GM21360 (cell line): ENCODE data around the gene PREP.
"Not testable (repeated sequence)": the region's sequence is repeated elsewhere in the genome, so short reads cannot be mapped to it uniquely, and the experiment has no call there.

Experiments used
- ATAC-seq: cut with Tn5 transposase; IDR thresholded peaks from one replicate; pipeline ENCODE4 v1.9.1; 2021; ENCODE audit warnings: mild to moderate bottlenecking, moderate library complexity; ENCODE audit not compliant: unreplicated experiment

Gene PREP

GRCh38 chr6:105348897-105349296, 54.0 kb downstream of the PREP start:
- no peak for ATAC-seq

GRCh38 chr6:105346052-105346451, 56.8 kb downstream of the PREP start:
- no peak for ATAC-seq

GRCh38 chr6:105345506-105345905, 57.4 kb downstream of the PREP start:
- no peak for ATAC-seq

GRCh38 chr6:105344881-105345370, 58.0 kb downstream of the PREP start:
- ATAC-seq = no peak

GRCh38 chr6:105338350-105338983, 64.4 kb downstream of the PREP start:
- ATAC-seq = not testable (repeated sequence)

GRCh38 chr6:105336986-105337385, 65.9 kb downstream of the PREP start:
- no peak for ATAC-seq

- no peak for ATAC-seq
Observed at GRCh38 chr6:105332576-105332975, 70.3 kb downstream of the PREP start.

- no peak for ATAC-seq
Observed at GRCh38 chr6:105331927-105332326, 71.0 kb downstream of the PREP start.

- ATAC-seq = no peak
Observed at GRCh38 chr6:105330913-105331312, 72.0 kb downstream of the PREP start.

- no peak for ATAC-seq
Observed at GRCh38 chr6:105330364-105330763, 72.5 kb downstream of the PREP start.

GRCh38 chr6:105326833-105327770, 75.8 kb downstream of the PREP start:
- ATAC-seq = no peak

GRCh38 chr6:105326216-105326615, 76.7 kb downstream of the PREP start:
- ATAC-seq = no peak

- ATAC-seq = no peak
Observed at GRCh38 chr6:105324386-105324950, 78.4 kb downstream of the PREP start.

GRCh38 chr6:105322499-105323225, 80.2 kb downstream of the PREP start:
- ATAC-seq = no peak

- ATAC-seq = no peak
Observed at GRCh38 chr6:105321728-105322127, 81.2 kb downstream of the PREP start.

- ATAC-seq = no peak
Observed at GRCh38 chr6:105321207-105321606, 81.7 kb downstream of the PREP start.

- ATAC-seq = no peak
Observed at GRCh38 chr6:105320765-105321164, 82.1 kb downstream of the PREP start.

GRCh38 chr6:105320271-105320670, 82.6 kb downstream of the PREP start:
- no peak for ATAC-seq

- ATAC-seq = no peak
Observed at GRCh38 chr6:105319331-105319730, 83.6 kb downstream of the PREP start.

- no peak for ATAC-seq
Observed at GRCh38 chr6:105318660-105319059, 84.2 kb downstream of the PREP start.
